Endothelial cell of umbilical vein (primary cell): ENCODE results near the gene ABRAXAS1. TPM values are rescaled to one million over a fixed set of nuclear protein-coding genes. Genes with fewer than 3 reads are reported as not detected.

Experiments
- BruUV-seq: library from RNA; stranded (reverse); fragments of 400-500 nt; replicated peaks from 2 replicates; lab custom pipeline; 2021; lab: Mats Ljungman, UMichigan
- CTCF ChIA-PET: fragments of 300-600, 350-600 bp; sonication (Branson Sonifier 250); formaldehyde crosslinking; loops from one replicate; lab custom pipeline; 2021; ENCODE audit warnings: antibody characterized with exemption, inconsistent platforms; lab: Charles Lee
- POLR2A ChIA-PET: fragments of 300-600, 350-600 bp; sonication (Branson Sonifier 250); formaldehyde crosslinking; loops from one replicate; lab custom pipeline; 2021; ENCODE audit warnings: antibody characterized with exemption, inconsistent platforms; lab: Charles Lee
- DNase-seq: peaks from one replicate; pipeline ENCODE4 v3.0.0-alpha.2; 2011; ENCODE audit warnings: low read depth, low spot score
- FAIRE-seq: peaks from 2 replicates; lab custom pipeline; 2011; peaks lifted over from hg19 to GRCh38; lab: Jason Lieb, UNC
- H2AFZ ChIP-seq: 2 replicates; pipeline ENCODE4 v1.6.0; 2012; ENCODE audit warnings: low read depth, low read length, control low read depth, inconsistent platforms
- H3K27ac ChIP-seq: 2 replicates; pipeline ENCODE4 v1.5.1; 2011; ENCODE audit warnings: low read depth, mild to moderate bottlenecking, control low read depth, low read length, moderate library complexity; ENCODE audit not compliant: insufficient read depth
- H3K27me3 ChIP-seq, 2 experiments: 2 replicates each; pipeline versions ENCODE4 v1.6.0 to v1.6.1; 2011; ENCODE audit warnings: low read length in 2 of 2, mixed read lengths in 1 of 2; ENCODE audit not compliant: control insufficient read depth in 2 of 2, insufficient read depth in 2 of 2
- H3K36me3 ChIP-seq, 2 experiments: 2 replicates in 1 of 2; 3 replicates in 1 of 2; pipeline ENCODE4 v1.5.1; 2011; ENCODE audit warnings: low read length in 2 of 2, mild to moderate bottlenecking in 1 of 2, moderate library complexity in 1 of 2; ENCODE audit not compliant: control insufficient read depth in 2 of 2, insufficient read depth in 2 of 2; ENCODE audit errors: extremely low read depth in 1 of 2
- H3K4me1 ChIP-seq: 3 replicates; pipeline ENCODE4 v1.5.1; 2011; ENCODE audit warnings: mild to moderate bottlenecking, low read length; ENCODE audit not compliant: control insufficient read depth, insufficient read depth; ENCODE audit errors: extremely low read depth
- H3K4me2 ChIP-seq: 2 replicates; pipeline ENCODE4 v1.6.1; 2011; ENCODE audit warnings: low read length, control low read depth, mixed read lengths; ENCODE audit not compliant: insufficient read depth
- H3K4me3 ChIP-seq, 3 experiments: fragments of 200-600 bp in 1 of 3; sonication (generic), shearing (Covaris generic) in 1 of 3; replicated peaks in 1 of 3; 2 replicates each; pipeline ENCODE4 v1.5.1; 2011 to 2016; ENCODE audit warnings: control low read depth in 3 of 3, low read length in 3 of 3, mild to moderate bottlenecking in 2 of 3, inconsistent platforms in 1 of 3, low read depth in 1 of 3, moderate library complexity in 1 of 3; ENCODE audit not compliant: insufficient read depth in 1 of 3
- H3K79me2 ChIP-seq: 2 replicates; pipeline ENCODE4 v1.6.0; 2012; ENCODE audit warnings: low read length, inconsistent platforms; ENCODE audit not compliant: control insufficient read depth, insufficient read depth
- H3K9ac ChIP-seq: replicated peaks from 2 replicates; pipeline ENCODE3; 2011; ENCODE audit warnings: low read length, control low read depth; ENCODE audit not compliant: insufficient read depth; ENCODE audit errors: extremely low read depth
- H3K9me1 ChIP-seq: replicated peaks from 3 replicates; pipeline ENCODE4 v1.6.0; 2011; ENCODE audit warnings: mild to moderate bottlenecking, low read length; ENCODE audit not compliant: control insufficient read depth, insufficient read depth; ENCODE audit errors: extremely low read depth
- H3K9me3 ChIP-seq: replicated peaks from 2 replicates; pipeline ENCODE4 v1.5.1; 2012; ENCODE audit warnings: low read length, inconsistent platforms; ENCODE audit not compliant: control insufficient read depth, insufficient read depth
- H4K20me1 ChIP-seq: replicated peaks from 2 replicates; pipeline ENCODE3; 2011; ENCODE audit warnings: mild to moderate bottlenecking, low read length; ENCODE audit not compliant: control insufficient read depth, insufficient read depth; ENCODE audit errors: extremely low read depth
- EZH2 ChIP-seq: IDR thresholded peaks from 2 replicates; pipeline ENCODE4 v1.6.1; 2012; ENCODE audit warnings: borderline replicate concordance, low read depth, mild to moderate bottlenecking, moderate library complexity, low read length, inconsistent platforms; ENCODE audit not compliant: severe bottlenecking
- FOS ChIP-seq: IDR thresholded peaks from 2 replicates; pipeline ENCODE4 v1.6.1; 2011; ENCODE audit warnings: mild to moderate bottlenecking, low read length, moderate library complexity, borderline replicate concordance; ENCODE audit not compliant: insufficient read depth
- GATA2 ChIP-seq: IDR thresholded peaks from 2 replicates; pipeline ENCODE4 v1.7.0; 2011; ENCODE audit warnings: low read depth, mild to moderate bottlenecking, moderate library complexity, mixed read lengths, low read length; ENCODE audit not compliant: insufficient read length, insufficient read depth
- JUN ChIP-seq: IDR thresholded peaks from 2 replicates; pipeline ENCODE4 v1.6.1; 2011; ENCODE audit warnings: borderline replicate concordance, low read depth; ENCODE audit not compliant: insufficient read length, insufficient read depth
- MAX ChIP-seq: IDR thresholded peaks from 2 replicates; pipeline ENCODE4 v1.6.1; 2011; ENCODE audit not compliant: insufficient read depth, insufficient read length
- MYC ChIP-seq: IDR thresholded peaks from one replicate; pipeline ENCODE4 v1.6.1; 2011; ENCODE audit warnings: mild to moderate bottlenecking, low read depth, low read length
- POLR2A ChIP-seq: IDR thresholded peaks from 2 replicates; pipeline ENCODE4 v1.6.1; 2012; ENCODE audit warnings: low read depth, mild to moderate bottlenecking, control low read depth, low read length
- dilution Hi-C: fragments of 300-500 bp; cut with MboI; formaldehyde crosslinking; loops from one replicate; pipeline ENCODE4 v1.15.0; 2019; ENCODE audit warnings: low sequenced_read_pairs; ENCODE audit not compliant: extremely low pct_ligation_motif_present
- intact Hi-C: fragments of 100-400 bp; cut with micrococcal nuclease; formaldehyde crosslinking; loops from one replicate; pipeline ENCODE4 v1.10.0; 2022
- polyA plus RNA-seq, 4 experiments: library from polyadenylated mRNA; depleted of rRNA in 3 of 4; stranded (reverse) in 3 of 4; unstranded in 1 of 4; fragments of >200 nt; gene quantifications; 2 replicates each; pipeline versions ENCODE4 v1.2.1 to v1.2.3, GENCODE V29; 2011 to 2012; ENCODE audit warnings: missing spikeins in 1 of 4
- total RNA-seq: library from RNA; stranded (reverse); gene quantifications from 2 replicates; pipeline ENCODE4 v1.2.3, GENCODE V29; 2021
- TF ChIP-seq, protein P1 (sequence below), 2 donors: IDR thresholded peaks; 1 replicate in 1 of 2; 2 replicates in 1 of 2; pipeline ENCODE4 v1.5.1; 2011; ENCODE audit warnings: low read length in 2 of 2, mild to moderate bottlenecking in 2 of 2, moderate library complexity in 2 of 2, control low read depth in 1 of 2, inconsistent platforms in 1 of 2, low read depth in 1 of 2; ENCODE audit not compliant: insufficient read depth in 1 of 2; ENCODE audit errors: extremely low read depth in 1 of 2

The ABRAXAS1 gene
- total and polyA plus RNA-seq, 2 donors (not counting 3 experiments of a cell fraction or from before 2014, with no cell fraction given): 5.5 to 16.7 TPM

DNA sequence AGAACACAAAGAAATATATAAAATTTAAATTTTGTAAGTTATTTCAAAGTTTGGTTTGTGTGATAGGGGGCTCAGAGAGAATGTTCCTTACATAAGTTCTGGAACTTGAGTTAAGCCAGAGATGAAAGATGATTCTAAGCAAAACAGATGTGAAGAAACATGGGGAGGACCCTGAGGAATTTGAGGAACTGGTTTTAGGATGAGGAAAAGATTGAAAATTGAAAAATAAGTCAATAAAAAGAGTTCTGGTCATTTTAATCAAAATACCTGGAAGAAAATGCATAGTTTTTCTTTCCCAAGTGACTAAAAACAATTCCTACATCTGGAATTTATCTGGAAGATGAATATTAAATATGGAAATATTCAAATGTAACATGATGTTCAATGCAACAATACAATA, 66.7 kb downstream of the ABRAXAS1 start:
- CTCF ChIA-PET: interaction anchor here (1.2 to 1.3 kb wide), 3 partner anchors 10 to 39 kb away, joined by 3 read pairs; no protein-coding TSS in a partner anchor
- no peak overlapping the region for H3K9ac ChIP-seq
- no peaks in the 10 kb centered on the region for H3K27me3 ChIP-seq
- no peak overlapping the region for H2AFZ ChIP-seq
- H3K4me3 ChIP-seq: no peak overlapping the region
- no peaks in the 10 kb centered on the region for H3K9me3 ChIP-seq
- TF ChIP-seq, protein P1, sequence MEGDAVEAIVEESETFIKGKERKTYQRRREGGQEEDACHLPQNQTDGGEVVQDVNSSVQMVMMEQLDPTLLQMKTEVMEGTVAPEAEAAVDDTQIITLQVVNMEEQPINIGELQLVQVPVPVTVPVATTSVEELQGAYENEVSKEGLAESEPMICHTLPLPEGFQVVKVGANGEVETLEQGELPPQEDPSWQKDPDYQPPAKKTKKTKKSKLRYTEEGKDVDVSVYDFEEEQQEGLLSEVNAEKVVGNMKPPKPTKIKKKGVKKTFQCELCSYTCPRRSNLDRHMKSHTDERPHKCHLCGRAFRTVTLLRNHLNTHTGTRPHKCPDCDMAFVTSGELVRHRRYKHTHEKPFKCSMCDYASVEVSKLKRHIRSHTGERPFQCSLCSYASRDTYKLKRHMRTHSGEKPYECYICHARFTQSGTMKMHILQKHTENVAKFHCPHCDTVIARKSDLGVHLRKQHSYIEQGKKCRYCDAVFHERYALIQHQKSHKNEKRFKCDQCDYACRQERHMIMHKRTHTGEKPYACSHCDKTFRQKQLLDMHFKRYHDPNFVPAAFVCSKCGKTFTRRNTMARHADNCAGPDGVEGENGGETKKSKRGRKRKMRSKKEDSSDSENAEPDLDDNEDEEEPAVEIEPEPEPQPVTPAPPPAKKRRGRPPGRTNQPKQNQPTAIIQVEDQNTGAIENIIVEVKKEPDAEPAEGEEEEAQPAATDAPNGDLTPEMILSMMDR (IDR thresholded peaks at IDR 0.05; ENCODE audit: extremely low read depth in 1 of 2, insufficient read depth in 1 of 2, low read depth in 1 of 2, low read length in 2 of 2): no peak
- no peak for TF ChIP-seq JUN
- TF ChIP-seq MYC: no peak
- no peak for TF ChIP-seq GATA2
- TF ChIP-seq MAX: no peak
- no peak for TF ChIP-seq EZH2
- no peak for TF ChIP-seq POLR2A
- no peak for TF ChIP-seq FOS
- dilution Hi-C loops (no loop called here), intact Hi-C loops (no loop called here)
- peaks cover 4% of the 10 kb centered on the region for H3K4me1 ChIP-seq
- no peak overlapping the region for H3K4me2 ChIP-seq
- POLR2A ChIA-PET: interaction anchor here (0.7 kb wide), 1 partner anchor 10 kb away, joined by 3 read pairs; no protein-coding TSS in a partner anchor
- peaks cover 0 to 2% of the 10 kb centered on the region in 2 experiments for H3K36me3 ChIP-seq
- FAIRE-seq: no peak
- no peaks in the 10 kb centered on the region for H4K20me1 ChIP-seq
- no TSS peak for BruUV-seq
- no peaks in the 10 kb centered on the region for H3K9me1 ChIP-seq
- no peak overlapping the region for H3K27ac ChIP-seq
- DNase-seq: no peak
- H3K79me2 ChIP-seq: no peaks in the 10 kb centered on the region
